ENCODE data around the gene PROZ. TPM values are rescaled to one million over a fixed set of nuclear protein-coding genes. Genes with fewer than 3 reads are reported as not detected.

Gene PROZ
- total RNA-seq, 6 donors from 2014 or later = not detected

- Histone ChIP-seq H3K9me3 (no peaks in the 10 kb centered on the region), H3K4me1 (peaks cover 36 to 64% (median 45%) of the 10 kb centered on the region in 4 donors), H3K27me3 (no peaks in the 10 kb centered on the region), H3K4me3 (no peak overlapping the region), H3K36me3 (peaks cover 0 to 4% (median 2%) of the 10 kb centered on the region in 4 donors), H3K27ac (no peak overlapping the region)
- WGBS, 2 donors = 95 to 97% methylated on average over 10 of the region's 10 CpGs
- TF ChIP-seq POLR2AphosphoS5 (IDR thresholded peaks at IDR 0.05) (no peak), POLR2A (IDR thresholded peaks at IDR 0.05) (no peak), CTCF (IDR thresholded peaks at IDR 0.05) (no peak), EP300 (IDR thresholded peaks at IDR 0.05) (no peak)
- DNase-seq (no peak), ATAC-seq (ENCODE audit: low FRiP score in 2 of 2) (no peak)
These were observed 53.3 kb downstream of the PROZ start for GRCh38 chr13:113211774-113212173.

DNA sequence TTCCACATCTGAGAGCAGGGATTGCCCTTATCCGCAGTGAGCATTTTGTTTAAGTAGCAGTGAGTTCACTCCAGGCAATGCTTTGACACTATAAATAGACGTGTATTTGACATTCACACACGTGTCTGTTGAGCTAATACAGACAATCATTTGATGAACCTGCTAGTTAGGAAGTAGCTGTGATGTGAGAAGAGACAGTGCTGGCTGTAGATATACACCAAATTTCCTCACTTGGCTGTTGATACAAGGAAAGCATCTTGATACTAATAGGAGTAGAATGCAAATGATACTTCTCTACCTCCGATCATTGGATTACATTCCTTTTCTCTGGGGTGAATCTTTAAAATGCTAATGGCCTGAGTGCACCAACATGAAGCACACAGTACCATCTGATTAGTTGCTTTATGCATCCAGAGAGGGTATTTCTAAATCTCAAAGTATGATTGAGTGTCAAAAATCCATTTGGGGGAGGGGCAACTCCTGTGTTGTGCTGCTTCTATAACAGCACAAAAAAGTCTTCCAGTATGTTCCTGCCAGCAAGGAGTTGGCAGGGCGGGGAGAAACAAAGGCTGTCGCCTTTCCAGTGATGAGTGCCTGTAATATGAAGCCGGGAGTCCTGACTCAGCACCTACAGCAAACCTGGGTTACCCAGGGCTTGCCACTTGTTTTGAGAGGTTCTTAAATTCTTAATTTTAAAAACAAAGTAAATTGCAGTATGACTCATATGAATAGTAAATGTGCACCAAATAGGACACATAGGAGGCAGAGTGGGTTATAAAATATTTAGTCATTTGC lies 58.0 kb downstream of the PROZ start:
- peak in 1 of 2 donors; percentile 89 for DNase-seq
- Histone ChIP-seq H3K27me3 (no peaks in the 10 kb centered on the region), H3K4me1 (peaks cover 19 to 54% (median 42%) of the 10 kb centered on the region in 4 donors), H3K9me3 (no peaks in the 10 kb centered on the region), H3K36me3 (peaks cover 0 to 26% (median 5%) of the 10 kb centered on the region in 4 donors), H3K27ac (peak overlapping the region in 3 of 4 donors; percentile 32 to 57 (median 41)), H3K4me3 (no peak overlapping the region)
- WGBS, 2 donors = 37 to 43% methylated on average over 7 of the region's 7 CpGs
- peak; percentile 45 to 77 for ATAC-seq (ENCODE audit: low FRiP score in 2 of 2)
- TF ChIP-seq POLR2AphosphoS5 (IDR thresholded peaks at IDR 0.05) (no peak), POLR2A (IDR thresholded peaks at IDR 0.05) (no peak), EP300 (IDR thresholded peaks at IDR 0.05) (no peak), CTCF (IDR thresholded peaks at IDR 0.05) (no peak)

GRCh38 chr13:113218586-113218985 lies 60.1 kb downstream of the PROZ start:
- Histone ChIP-seq H3K27ac (no peak overlapping the region), H3K27me3 (no peaks in the 10 kb centered on the region), H3K36me3 (peaks cover 0 to 42% (median 7%) of the 10 kb centered on the region in 4 donors), H3K9me3 (no peaks in the 10 kb centered on the region), H3K4me3 (no peak overlapping the region), H3K4me1 (peaks cover 14 to 51% (median 41%) of the 10 kb centered on the region in 4 donors)
- TF ChIP-seq POLR2AphosphoS5 (IDR thresholded peaks at IDR 0.05) (no peak), EP300 (IDR thresholded peaks at IDR 0.05) (no peak), CTCF (IDR thresholded peaks at IDR 0.05) (no peak), POLR2A (IDR thresholded peaks at IDR 0.05) (no peak)
- no peak for DNase-seq
- 65 to 83% methylated on average over 2 to 3 of the region's 3 CpGs for WGBS, 2 donors
- no peak for ATAC-seq (ENCODE audit: low FRiP score in 2 of 2)

- TF ChIP-seq POLR2AphosphoS5 (IDR thresholded peaks at IDR 0.05) = no peak
- TF ChIP-seq EP300 (IDR thresholded peaks at IDR 0.05) = no peak
- TF ChIP-seq POLR2A (IDR thresholded peaks at IDR 0.05) = no peak
- TF ChIP-seq CTCF (IDR thresholded peaks at IDR 0.05) = no peak
- Histone ChIP-seq H3K4me1 (peaks cover 14 to 47% (median 37%) of the 10 kb centered on the region in 4 donors), H3K4me3 (no peak overlapping the region), H3K9me3 (no peaks in the 10 kb centered on the region), H3K27me3 (no peaks in the 10 kb centered on the region), H3K36me3 (peaks cover 0 to 49% (median 11%) of the 10 kb centered on the region in 4 donors), H3K27ac (peak overlapping the region in 2 of 4 donors; percentile 4 to 23)
- DNase-seq = no peak
- no peak for ATAC-seq (ENCODE audit: low FRiP score in 2 of 2)
- 87 to 93% methylated on average over 10 to 14 of the region's 14 CpGs for WGBS, 2 donors
These were observed 61.0 kb downstream of the PROZ start for GRCh38 chr13:113219256-113219940.

Data from upper lobe of left lung (tissue), 6 donors.